ENCODE data around the gene USH1C.

- TF ChIP-seq, protein P1, sequence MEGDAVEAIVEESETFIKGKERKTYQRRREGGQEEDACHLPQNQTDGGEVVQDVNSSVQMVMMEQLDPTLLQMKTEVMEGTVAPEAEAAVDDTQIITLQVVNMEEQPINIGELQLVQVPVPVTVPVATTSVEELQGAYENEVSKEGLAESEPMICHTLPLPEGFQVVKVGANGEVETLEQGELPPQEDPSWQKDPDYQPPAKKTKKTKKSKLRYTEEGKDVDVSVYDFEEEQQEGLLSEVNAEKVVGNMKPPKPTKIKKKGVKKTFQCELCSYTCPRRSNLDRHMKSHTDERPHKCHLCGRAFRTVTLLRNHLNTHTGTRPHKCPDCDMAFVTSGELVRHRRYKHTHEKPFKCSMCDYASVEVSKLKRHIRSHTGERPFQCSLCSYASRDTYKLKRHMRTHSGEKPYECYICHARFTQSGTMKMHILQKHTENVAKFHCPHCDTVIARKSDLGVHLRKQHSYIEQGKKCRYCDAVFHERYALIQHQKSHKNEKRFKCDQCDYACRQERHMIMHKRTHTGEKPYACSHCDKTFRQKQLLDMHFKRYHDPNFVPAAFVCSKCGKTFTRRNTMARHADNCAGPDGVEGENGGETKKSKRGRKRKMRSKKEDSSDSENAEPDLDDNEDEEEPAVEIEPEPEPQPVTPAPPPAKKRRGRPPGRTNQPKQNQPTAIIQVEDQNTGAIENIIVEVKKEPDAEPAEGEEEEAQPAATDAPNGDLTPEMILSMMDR (IDR thresholded peaks at IDR 0.05; ENCODE audit: low read length), result no peak
- TF ChIP-seq EZH2 (optimal IDR thresholded peaks at IDR 0.05; ENCODE audit: low read depth, low read length), result no peak
Measured at GRCh38 chr11:17511571-17511970, 32.6 kb downstream of the USH1C start.

Data from MM.1S (cell line).